GM12892 (cell line): ENCODE measurements around the gene SRP19.

Source experiments
- POLR2A ChIP-seq: IDR thresholded peaks from 2 replicates; pipeline ENCODE4 v1.6.1; 2011; ENCODE audit warnings: low read depth, low read length, control low read depth
- POLR2AphosphoS5 ChIP-seq: IDR thresholded peaks from 2 replicates; pipeline ENCODE4 v1.6.1; 2011; ENCODE audit warnings: low read depth, low read length, control low read depth

GRCh38 chr5:112862085-112862484 lies 998 bp downstream of the SRP19 start:
- TF ChIP-seq POLR2AphosphoS5 (no peak), POLR2A (no peak)
